GM21723 (cell line): ENCODE data around the gene NAA60.
"Not testable (repeated sequence)": the region's sequence is repeated elsewhere in the genome, so short reads cannot be mapped to it uniquely, and the experiment has no call there.

ENCODE experiments used
- ATAC-seq: cut with Tn5 transposase; IDR thresholded peaks from one replicate; pipeline ENCODE4 v1.9.1; 2021; ENCODE audit warnings: mild to moderate bottlenecking, moderate library complexity; ENCODE audit not compliant: unreplicated experiment

NAA60 gene

DNA sequence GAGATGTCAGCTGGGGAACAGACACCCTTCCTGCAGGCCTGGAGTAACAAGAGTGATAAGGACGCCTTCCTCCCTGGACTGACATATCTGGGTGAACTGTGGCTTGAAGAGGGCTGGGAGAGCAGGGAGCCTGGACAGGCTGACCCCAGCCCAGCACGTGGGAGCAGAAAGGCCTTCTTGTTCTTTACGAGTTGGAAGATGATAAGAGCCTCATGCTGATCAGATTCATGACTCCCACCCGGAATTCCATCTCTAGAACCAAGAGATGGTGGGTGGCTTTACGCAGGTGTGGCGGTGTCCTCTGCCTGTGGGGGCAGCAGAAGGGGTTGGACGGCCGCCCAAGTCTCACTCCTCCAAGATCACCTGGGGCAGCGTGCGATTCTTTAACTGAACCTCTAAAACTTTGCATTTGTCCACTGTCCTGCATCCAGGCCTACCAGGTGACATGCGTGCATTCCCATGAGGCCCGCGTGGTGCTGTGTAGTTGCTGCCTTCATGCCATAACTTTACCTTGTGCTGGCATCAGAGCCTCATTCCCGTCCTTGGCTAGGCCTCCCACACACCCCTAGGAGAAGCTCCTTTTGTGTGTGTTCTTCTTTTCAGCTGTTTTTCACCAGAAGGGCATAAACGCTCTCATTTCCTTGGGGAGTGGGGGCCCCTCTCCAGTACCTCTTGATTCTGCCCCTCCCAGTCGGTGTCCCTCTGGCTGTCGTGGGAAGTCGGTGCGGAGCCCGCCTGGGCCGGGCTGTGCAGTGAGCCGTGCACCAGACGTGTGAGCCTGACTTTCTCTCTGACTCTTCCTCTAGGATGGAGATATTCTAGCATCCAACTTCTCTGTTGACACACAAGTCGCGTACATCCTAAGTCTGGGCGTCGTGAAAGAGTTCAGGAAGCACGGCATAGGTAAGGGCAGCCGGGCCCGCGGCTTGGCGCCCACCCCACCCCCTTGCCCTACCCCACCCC is 38.5 kb downstream of the NAA60 start:
- ATAC-seq, result no peak

DNA sequence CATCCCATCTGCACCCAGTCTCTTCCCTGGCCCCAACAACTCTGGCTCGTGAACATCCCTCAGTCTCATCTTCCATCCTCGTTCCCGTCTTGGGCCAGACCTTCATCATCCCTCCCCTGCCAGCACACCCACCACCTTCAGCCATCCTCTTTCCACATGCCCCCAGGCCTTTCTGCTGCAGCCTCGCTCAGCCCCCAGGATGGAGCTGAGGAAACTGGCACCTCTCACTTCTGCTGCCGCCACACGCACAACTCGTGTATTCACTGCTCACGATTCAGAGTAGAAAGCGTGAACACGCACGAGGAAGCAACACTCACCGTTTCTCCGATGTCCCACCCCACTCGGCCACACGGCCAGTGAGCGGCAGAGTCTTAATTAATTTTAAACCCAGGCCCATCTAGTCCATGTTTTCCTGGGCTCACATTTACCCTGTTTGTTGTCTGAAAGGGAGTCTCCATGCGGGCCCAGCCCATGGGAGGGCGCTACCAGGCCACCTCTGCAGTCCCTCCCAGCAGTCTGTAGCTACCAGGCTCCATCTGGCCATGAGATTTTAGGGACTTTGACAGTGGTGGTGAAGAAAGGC is 39.3 kb downstream of the NAA60 start:
- ATAC-seq, result no peak

DNA sequence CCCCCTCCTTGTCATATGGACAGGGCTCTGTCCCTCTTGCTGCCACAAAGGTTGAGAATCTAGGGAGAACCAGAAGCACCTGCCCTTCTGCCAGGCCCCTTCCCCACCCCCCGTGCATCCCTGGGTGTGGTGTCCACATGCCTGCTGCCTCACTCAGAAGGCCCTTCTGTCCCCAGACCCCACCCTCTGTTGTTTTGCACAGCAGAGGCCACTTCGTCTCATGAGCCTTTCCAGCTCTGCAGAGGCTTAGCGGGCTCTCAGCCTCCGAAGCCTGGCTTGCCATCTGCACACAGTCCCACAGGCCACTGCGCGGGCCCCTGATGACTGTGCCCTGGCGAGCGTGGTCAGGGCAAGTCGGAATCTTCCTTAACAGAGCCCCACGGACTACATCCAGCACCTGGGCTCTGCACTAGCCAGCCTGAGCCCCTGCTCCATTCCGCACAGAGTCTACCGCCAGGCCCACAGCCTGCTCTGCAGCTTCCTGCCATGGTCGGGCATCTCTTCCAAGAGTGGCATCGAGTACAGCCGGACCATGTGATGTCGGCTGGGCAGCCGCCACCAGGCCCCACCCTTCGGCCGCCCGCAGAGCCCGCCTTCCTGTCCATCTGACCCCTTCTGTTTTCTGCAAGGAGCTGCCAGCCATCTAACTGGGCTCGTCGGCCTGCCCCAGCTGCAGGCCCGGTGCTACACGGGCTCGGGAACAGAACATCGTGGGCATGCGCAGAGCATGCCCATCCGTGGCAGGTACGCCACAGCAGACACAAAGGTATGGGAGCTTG is 41.0 kb downstream of the NAA60 start:
- ATAC-seq, result no peak

DNA sequence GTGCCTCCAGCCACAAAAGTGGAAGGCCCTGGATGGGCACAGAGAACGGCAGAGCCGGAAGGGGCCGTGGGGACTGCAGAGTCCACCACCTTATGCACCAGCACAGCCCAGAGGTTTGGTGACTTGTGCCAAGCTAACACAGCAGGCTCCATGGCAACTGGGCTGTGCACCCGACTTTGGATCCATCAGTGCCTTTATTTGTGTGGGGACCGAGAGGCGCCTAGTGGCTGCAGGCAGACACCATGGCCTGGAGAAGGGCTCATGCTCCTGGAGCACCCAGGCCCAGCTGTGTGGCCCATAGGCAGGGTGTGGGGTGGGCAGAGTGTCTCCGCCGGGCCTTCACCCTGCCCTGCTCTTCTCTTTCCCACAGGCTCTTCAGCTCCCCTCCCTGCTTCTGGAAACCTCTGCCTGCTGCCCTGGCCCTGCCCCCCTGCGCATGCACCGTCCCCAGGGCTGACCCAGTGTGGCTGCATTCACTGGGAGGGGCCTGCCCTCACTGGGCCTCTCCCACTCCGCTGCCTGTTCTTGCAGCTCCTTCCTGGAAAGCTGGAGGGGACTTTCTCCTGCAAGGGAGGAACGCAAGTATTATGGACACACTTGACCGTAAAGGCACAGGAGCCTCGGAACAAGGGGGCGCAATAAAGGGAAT is 41.7 kb downstream of the NAA60 start:
- no peak for ATAC-seq

DNA sequence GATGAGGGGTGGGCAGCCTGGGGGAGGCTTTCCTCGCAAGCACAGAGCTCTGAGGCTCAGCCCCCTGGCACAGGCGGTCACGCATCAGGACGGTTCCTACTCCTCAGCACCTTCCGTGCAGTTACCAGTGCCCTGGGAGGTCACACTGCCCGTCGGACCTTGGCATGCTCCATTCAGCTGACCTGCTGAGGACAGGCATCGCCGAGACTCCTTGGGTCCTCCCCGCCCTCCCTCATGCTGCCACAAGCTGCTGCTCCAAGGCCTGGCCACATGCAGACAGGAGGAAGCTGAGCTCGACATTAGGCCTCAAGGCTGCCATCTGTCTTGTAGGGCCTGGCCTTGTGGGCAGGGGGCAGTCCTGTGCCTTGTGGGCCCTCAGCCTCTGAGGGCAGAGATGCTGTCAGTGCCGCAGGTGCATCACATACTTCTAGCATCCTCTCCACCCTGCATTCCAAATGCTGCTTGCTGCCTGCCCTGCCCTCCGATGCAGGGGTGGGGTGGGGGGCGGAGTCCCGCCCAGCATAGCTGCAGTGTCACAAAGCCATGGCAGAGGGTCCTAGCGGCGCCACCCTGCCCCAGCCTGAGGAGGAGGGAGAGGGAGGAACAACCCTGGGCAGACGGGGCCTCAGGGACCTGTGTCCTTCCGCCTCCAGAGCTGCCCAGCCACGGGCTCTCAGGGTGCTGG is 42.5 kb downstream of the NAA60 start:
- ATAC-seq, result no peak

DNA sequence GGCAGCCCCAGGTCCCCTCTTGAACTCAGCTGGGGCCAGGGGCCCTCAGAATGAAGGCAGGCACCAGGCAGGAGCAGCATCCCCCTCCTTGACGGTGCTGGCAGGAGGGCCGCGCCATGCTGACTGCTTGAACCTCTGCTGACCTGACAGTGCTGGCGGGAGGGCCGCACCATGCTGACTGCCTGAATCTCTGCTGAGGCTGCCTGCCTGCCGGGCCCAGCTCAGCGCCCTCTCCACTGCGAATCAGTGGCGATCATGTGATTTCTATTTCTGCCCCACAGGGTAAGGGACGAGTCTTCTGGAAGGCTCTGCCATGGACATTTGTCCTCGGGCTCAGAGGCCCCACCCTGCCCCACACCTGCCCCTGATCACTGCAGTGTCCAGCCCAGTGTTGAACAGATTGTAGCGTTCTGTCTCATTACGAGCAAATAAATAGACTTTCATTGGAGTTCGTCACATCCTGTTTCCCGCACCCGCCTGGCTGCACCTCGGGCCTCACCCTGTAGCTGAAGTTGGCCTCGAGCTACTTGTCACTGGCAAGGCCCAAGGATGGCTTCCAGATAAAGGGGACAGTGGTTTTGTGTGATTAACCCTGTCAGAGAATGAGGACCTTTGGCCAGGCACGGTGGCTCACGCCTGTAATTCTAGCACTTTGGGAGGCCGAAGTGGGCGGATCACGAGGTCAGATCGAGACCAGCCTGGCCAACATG is 43.2 kb downstream of the NAA60 start:
- ATAC-seq, result no peak

DNA sequence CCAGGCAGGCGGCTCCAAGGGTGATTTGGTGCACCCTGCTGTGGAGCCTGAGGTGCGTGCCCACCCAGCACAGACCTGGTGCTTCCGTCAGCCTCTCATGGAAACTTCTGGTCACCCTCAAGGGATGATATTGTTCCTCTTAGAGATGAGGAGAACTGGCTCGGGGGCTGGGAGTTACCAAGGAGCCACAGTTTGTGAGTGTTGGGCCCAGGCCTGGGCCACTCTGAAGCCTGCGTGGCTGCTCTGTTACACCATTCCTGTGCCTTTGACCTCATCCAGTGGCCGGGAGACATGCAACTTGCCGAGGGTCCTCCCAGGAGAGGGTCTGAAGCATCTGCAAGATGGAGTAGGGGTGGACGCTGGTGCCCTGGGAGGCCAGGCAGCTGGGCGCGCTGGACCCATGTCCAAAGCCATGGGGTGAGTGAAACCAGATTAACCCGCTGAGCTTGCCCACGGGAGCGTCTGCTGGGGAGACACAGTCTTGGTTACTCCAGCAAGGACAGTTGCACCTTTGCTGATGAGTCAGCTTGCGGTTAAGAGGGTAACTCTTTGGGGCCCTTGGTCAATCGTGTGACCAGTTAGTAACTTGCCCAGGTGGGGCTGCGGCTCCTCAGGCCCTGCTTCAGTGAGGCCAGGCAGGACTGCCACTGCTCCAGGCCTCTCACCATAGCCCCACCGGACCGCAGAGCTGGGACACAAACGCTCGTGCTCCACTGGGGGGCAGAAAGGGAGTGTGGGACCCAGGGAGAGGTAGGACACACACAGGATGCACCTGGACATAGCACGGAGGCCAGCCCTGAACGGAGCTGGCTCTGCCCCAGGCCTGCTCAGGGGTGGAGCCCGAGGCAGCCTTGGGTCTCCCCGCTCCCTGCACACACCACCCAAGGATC is 44.3 kb downstream of the NAA60 start:
- ATAC-seq, result no peak

DNA sequence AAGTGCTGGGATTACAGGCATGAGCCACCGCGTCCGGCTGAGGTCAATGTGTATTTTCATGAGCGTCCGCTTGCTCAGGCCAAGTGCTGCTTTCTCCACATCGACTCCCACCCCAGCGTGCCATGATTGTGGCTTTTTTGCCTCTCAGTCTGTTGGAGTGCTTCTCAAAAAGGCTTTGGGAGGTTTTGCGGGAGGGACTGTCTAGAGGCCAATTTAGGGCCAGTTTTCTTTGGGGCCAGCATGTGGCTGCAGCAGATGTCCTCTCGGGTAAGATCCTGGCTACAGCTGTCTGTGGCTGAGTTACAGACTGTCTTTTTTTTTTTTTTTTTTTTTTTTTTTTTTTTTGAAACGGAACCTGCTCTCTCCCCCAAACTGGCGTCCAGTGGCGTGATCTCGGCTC is 45.3 kb downstream of the NAA60 start:
- no peak for ATAC-seq

DNA sequence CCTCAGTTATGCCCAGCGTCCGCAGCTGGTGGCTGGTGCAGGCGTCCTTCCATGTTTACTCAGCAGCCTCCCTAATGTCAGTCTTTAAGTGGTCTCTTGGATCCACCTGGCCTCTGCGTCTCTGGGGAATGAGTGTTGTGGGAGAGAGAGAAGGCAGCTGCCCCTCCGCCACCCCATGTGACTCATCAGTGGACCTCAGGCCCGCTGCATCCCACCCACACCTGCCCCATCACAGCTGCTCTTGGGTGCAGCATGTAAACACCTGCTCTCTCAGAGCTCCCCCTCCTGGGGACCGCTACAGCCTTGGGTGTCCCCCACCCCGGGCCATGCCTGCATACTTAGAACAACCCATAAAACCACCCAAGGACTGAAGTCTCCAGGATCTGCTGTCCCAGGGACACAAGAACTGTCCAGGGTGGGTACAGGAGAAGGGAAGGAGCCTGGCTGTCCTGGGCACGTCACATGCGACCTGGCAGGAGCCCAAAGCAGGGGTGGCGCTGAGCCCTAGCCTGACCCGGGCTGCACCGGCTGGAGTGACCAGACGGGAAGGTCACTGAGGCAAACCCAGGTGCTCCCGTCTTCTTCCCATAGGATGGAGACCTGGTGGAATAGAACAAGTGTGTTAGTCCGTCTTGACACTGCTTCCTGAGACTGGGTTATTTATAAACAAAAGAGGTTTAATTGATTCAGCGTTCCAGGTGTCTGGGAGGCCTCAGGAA is 47.6 kb downstream of the NAA60 start:
- ATAC-seq, result no peak

DNA sequence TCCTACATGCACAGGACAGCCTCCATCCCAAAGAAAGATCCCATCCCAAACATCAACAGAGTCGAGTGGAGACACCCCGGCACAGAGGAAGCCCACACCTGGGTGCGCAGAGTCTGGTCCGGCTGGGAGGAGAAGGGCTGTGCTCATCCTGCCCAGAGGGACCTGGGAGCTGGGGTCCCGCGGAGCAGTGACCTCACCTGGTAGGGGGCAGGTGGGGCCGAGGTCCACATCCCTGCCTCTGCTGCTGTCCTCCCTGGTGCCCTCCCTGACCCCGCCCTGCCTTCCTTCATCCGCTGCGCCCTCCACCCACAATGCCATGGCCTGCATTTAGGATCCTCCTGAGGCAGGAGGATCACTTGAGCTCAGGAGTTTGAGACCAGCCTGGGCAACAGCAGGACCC is 48.9 kb downstream of the NAA60 start:
- ATAC-seq, result no peak

DNA sequence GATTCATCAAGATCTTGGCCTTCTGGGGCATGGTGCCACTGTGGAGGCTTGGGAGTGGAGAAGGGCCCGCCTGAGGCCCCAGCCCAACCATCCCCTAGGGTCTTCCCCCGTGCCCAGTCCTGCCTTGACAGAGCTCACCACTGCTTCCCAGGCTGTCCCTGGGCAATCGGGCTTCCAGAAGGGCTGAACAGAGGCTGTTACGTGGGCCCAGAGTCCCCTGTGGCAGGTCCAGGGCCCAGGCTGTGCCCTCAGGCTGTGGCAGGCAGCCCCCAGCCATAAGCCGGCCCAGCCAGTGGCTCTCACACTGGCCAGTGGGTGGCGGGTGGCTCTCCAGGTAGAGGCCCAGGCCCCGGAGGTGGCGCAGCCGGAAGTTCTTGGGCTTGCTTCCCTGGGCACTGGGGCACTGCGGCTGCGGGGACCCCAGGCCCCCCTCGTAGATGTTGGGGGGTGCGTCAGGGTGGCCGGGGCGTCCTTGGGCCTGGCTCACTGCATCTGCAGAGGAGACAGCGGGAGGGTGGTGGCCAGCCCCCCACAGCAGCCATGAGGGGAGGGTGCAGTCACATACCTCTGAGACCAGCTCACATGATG is 51.0 kb downstream of the NAA60 start:
- no peak for ATAC-seq

DNA sequence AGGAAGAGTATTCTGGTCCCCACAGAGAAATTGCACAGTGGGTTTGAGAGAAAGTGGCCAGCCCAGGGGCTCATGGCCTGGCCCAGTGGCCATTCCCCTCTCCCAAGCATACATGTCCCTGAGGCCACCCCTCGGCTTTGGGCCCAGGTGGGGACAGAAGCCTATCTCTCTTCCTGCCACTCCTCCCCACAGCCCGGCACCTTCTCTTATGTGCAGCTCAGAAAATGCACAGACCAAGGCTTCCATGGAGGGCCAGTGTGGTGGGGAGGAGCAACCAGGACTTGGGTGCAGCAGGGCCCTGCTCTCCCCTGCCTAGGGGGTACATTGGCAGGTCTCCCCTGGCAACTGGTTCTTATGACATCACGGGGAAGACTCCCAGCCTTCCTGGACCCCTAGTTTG is 51.7 kb downstream of the NAA60 start, which contains the start of gene C16orf90:
TSS of gene C16orf90 (minus strand) at position 314 of the 400 bp plus-strand sequence. CDS start at position 246, 68 bp downstream.
- no peak for ATAC-seq

DNA sequence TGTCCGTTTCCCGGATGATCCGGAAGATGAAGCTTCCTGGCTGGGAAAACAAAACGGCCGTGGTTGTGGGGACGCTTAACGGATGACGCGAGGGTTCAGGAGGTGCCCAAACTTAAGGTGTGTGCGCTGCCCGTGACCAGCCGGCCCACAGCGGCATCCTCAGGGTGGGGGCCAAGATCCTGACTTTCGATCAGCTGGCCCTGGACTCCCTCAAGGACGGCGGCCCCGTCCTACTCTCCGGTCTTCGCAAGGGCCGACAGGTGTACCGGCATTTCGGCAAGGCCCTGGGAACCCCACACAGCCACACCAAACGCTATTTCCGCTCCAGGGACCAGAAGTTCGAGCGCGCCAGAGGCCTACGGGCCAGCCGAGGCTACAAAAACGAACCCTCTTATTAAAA is 52.9 kb downstream of the NAA60 start:
- no peak for ATAC-seq

DNA sequence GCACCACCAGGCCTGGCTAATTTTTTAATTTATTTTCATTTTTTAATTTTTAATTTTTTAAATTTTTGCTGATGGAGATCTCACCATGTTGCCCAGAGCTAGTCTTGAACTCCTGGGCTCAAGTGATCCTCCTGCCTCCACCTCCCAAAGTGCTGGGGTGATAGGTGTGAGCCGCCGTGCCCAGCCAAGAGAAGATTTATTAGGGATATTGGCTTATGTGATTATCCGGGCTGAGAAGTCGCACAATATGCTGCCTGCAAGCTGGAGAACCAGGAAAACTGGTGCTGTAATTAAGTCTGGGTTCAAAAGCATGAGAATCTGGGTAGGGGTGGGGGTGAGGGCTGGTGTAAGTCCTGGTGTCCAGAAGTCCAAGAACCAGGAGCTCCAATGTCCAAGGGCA is 54.3 kb downstream of the NAA60 start:
- no peak for ATAC-seq

DNA sequence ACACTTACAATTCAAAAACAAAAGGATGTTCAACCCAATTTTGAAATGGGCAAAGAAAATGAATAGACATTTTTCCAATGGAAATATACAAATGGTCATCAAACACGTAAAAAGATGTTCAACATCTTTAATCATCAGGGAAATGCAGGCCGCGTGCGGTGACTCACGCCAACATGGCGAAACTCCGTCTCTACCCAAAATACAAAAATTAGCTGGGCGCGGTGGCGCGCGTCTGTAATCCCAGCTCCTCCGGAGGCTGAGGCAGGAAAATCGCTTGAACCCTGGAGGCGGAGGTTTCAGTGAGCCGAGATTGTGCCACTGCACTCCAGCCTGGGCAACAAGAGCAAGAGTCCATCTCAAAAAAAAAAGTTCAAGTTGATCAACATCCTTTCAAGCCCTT is 55.5 kb downstream of the NAA60 start:
- ATAC-seq, result no peak

DNA sequence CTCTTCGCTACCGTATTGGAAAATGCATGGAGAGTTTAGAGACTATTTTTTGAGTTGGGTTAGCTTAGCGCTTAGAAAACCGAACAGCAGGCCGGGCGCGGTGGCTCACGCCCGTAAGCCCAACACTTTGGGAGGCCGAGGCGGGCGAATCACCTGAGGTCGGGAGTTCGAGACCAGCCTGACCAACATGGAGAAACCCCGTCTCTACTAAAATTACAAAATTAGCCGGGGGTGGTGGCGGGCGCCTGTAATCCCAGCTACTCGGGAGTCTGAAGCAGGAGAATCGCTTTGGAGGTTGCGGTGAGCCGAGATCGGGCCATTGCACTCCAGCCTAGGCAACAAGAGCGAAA is 57.9 kb downstream of the NAA60 start:
- ATAC-seq, result not testable (repeated sequence)

DNA sequence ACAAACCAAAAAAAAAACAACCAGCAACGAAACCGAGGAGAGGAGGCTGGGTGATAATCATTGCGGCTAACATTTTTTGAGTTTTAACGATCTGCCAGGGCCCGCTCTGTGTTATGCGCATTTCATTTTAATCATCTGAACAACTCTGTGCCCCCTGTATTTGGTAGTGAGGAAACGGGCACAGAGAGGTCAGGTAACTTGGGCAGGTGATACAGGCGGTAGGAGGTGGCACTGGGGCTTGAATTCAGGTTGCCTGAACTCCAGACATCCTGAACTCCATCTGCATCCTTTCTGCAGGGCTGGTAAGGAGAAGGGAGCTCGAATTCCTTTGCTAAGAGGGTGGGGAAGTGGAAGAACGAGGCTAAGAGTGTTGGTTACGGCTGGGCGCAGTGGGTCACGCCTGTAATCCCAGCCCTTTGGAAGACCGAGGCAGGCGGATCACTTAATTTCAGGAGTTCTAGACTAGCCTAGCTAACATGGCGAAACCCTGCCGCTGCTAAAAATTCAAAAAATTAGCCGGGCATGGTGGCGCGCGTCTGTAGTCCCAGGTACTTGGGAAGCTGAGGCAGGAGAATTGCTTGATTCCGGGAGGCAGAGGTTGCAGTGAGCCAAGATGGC is 58.4 kb downstream of the NAA60 start:
- no peak for ATAC-seq
